ENCODE results near the gene AP4S1.

- no peak for TF ChIP-seq POLR2A (IDR thresholded peaks at IDR 0.05)
- TF ChIP-seq CTCF (IDR thresholded peaks at IDR 0.05 in 4 of 5, conservative IDR thresholded peaks at IDR 0.05 in 1 of 5): no peak
Measured at GRCh38 chr14:31057035-31057434, 31.6 kb downstream of the AP4S1 start.
